Stimulated activated CD4-positive, alpha-beta T cell treated with anti-CD3 and anti-CD28 coated beads, TNF-alpha, amount 100 ng/mL, for 48 hours (primary cell): ENCODE data around the gene WDR27.
"Not testable (repeated sequence)": the region's sequence is repeated elsewhere in the genome, so short reads cannot be mapped to it uniquely, and the experiment has no call there.

Source experiments
- DNase-seq, 3 donors: peaks; one replicate each; pipeline ENCODE4 v3.0.0-alpha.2; 2020; ENCODE audit warnings: low read depth in 3 of 3

Gene WDR27

GRCh38 chr6:169527306-169527705 lies 174.5 kb downstream of the WDR27 start:
- no peak for DNase-seq

GRCh38 chr6:169521825-169522224 lies 180.0 kb downstream of the WDR27 start:
- DNase-seq = no peak

DNA sequence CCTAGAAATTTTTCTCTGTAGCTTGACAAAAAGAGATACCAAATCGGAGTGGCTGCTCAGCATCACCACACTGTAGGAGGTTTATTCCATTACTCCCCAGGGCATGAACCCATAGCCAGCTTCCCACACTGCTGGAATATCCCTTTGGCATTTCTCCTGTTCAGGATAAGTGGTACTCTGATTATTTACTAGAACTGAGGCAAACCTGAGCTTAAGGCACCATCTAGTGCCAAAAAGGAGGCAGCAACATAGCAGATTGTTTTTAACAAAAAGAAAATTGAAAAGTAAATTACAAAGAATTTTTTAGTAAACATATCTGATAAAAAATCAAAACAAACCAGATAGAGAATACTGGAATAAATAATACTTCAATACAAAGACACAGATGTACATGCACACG lies 181.7 kb downstream of the WDR27 start:
- no peak for DNase-seq

GRCh38 chr6:169518451-169518850 lies 183.4 kb downstream of the WDR27 start:
- no peak for DNase-seq

DNA sequence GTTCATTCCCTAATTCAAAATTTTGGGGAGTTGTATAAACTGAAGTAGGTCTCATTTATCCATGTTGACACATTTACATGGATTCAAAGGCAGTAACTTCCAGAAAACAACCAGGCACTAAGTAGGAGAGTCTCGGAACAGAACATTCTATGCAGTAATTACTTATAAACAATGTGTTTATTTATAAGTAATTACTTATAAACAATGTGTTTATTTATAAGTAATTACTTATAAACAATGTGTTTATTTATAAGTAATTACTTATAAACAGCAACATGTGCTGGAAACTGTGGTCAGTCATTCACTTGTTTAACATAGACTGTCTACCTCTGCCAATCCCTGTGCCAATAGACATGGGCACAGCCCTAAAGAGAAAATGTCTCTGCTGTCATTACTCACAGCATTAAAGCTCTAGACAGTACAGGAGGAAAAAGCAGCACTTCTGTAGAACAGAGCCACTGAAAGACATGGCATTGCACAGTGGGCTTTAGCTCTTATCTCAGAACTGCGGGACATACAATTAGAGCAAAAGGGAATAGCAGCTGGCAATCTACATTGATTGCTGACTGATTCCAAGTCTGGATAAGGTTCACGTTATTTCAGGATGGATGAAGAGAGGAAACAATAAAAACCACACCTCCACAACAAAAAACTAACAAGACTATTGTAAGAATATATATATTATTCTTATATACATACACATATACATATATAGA lies 188.2 kb downstream of the WDR27 start:
- DNase-seq = no peak

DNA sequence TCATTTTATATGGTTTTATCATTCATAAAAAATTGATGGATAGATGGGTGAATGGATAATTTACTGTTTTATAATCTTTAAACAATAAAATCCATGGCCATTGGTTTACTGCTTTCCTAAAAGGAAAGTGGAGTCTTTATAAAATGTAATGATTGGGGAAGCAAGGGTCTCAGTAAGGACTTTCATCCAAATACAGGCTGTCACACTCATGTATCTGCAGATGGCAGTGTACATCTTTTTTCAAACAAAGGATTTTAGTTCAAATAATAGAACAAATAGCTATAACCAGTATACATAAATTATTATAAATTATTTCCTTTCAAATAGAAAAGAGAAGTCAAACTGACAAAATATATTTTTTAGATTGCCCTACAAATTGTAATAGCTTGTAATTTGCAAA lies 190.0 kb downstream of the WDR27 start:
- not testable (repeated sequence) for DNase-seq

DNA sequence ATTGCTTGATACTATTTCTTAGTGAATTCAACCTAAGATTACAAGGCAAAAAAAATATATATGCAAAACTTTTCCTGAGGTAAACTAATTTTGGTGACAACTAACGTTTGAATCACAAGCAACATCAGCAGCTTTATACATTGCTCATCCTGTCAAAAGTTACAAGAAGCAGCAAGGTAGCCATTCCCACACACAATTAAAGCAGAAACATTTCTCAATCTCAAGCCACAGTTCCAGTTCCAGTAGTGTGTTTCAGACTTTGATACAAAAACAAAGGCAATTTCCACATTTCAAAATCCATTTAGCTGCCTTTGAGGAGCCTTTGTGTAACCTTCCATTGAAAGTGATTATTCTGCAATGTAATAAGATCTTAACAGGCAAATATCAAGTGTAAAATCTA lies 191.0 kb downstream of the WDR27 start:
- no peak for DNase-seq

DNA sequence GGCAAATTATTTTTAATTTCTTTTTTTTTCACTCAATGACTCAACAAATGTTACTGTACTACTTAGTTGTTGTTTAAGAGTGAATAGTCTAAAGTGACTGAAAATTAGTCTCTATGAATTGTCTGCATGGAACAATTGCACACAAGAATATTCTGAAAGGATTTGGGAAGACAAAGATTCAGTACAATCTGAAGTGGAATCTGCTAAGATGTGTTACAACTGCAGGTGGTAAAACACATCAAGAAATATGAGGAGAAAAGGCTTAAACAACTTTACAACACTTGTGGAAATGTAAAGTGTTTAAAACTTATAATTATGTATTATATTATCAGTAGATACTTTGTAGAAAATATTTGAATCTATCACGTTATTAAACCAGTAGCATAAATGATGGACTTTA lies 193.4 kb downstream of the WDR27 start:
- DNase-seq = no peak

- no peak for DNase-seq
Measured at GRCh38 chr6:169503422-169504152, 198.2 kb downstream of the WDR27 start.

DNA sequence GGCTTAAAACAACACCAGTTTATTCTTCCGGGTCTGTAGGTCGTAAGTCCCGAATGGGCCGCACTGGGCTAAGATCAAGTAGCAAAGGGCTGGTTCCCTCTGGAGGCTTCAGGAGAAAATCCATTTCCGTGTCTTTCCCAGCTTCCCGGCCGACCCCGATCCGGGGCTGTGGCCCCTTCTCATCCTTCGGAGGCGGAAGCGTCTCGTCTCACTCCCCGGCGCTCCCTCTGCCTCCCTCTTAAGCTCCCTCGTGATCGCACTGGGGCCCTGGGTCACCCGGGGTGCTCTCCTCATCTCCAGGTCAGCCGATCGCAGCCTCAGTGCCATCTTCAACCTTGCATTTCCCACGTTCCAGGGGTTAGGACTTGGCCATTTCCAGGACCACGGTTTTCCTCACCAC lies 199.4 kb downstream of the WDR27 start:
- DNase-seq = no peak

GRCh38 chr6:169501777-169502313 lies 200.0 kb downstream of the WDR27 start:
- DNase-seq = no peak

- DNase-seq = no peak
Measured at GRCh38 chr6:169501128-169501527, 200.7 kb downstream of the WDR27 start.

DNA sequence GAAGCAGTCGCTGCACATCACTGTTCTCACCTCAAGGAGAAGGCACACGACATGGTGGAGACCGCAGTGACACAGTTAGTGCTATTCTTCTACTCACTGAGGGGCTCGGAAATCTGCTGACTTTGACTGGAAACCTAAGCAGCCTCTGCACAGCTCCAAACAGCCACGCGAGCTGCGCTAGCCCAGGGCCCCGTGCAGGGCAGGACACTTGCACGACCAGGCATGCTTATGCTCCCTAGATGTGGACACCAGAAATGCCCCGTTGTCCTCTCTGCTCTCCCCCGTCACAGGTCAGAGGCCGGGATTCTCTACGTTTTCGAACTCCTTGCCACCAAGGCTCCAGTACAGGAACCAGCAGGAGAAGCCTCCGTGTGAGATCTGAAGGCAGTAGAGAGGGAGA lies 201.1 kb downstream of the WDR27 start:
- no peak for DNase-seq

DNA sequence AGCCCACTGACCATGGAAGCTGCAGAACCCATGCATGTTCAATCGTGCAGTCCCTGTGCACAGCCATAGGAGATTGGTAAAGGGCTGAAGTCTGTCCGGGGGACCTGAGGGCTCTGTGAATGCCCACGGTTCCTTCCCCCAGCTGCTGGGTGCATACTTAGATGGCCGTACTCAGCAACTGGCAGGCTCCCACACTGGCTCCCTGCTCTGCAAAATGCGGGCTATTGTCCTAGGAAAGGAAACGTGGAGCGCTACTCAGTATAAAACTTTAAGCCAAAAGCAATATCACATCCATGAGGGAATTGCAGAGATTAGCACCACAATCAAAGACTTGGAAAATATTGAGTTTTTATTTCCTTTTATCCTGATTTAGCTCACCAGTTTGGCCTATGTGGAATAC lies 202.0 kb downstream of the WDR27 start:
- DNase-seq = no peak

GRCh38 chr6:169498916-169499513 lies 202.8 kb downstream of the WDR27 start:
- DNase-seq = no peak

GRCh38 chr6:169495601-169496000 lies 206.2 kb downstream of the WDR27 start:
- no peak for DNase-seq

DNA sequence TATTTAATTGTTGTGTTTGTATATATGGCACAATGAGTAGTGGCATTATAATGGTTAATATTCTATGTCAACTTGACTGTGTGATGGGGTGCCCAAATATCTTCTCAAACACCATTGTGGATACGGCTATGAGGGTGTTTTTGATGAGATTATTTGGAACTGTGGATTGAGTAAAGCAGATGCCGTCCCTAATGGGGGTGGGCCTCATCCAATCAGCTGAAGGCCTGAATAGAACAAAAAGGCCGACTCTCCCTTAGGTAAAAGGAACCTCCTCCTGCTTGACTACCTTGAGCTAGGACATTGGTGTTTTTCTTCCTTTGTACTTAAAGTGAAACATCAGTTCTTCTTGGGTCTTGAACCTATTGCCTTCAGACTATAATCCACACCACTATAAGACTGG lies 207.8 kb downstream of the WDR27 start:
- DNase-seq = no peak

- DNase-seq = no peak
Measured at GRCh38 chr6:169491482-169491881, 210.3 kb downstream of the WDR27 start.

- no peak for DNase-seq
Measured at GRCh38 chr6:169490830-169491229, 211.0 kb downstream of the WDR27 start.

DNA sequence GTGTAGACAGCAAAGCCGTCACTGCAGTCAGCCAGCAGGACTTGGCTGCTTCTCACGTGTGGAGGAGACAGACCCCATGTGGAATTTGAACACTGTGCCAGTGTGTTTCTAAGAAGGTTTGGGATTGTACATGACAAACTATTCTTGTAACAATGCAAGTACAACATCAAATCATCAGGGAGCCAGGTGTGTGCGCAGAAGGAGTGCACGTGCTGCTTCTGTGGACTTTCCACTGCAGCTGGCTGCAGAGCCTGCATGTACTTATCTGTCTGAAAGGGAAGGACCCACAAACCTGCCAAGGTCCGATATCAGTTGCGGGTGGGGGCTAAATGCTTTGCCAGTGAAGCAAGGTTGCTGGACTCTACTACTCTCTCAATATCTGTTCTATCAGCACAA lies 211.6 kb downstream of the WDR27 start:
- no peak for DNase-seq

- DNase-seq = no peak
Measured at GRCh38 chr6:169489563-169490245, 212.1 kb downstream of the WDR27 start.
